Measurements from ENCODE around the gene GPC3. TPM values are rescaled to one million over a fixed set of nuclear protein-coding genes. Genes with fewer than 3 reads are reported as not detected.

Gene GPC3
- total and polyA plus RNA-seq, 2 of the 4 experiments (the other 2 are of a cell fraction), result not detected

DNA sequence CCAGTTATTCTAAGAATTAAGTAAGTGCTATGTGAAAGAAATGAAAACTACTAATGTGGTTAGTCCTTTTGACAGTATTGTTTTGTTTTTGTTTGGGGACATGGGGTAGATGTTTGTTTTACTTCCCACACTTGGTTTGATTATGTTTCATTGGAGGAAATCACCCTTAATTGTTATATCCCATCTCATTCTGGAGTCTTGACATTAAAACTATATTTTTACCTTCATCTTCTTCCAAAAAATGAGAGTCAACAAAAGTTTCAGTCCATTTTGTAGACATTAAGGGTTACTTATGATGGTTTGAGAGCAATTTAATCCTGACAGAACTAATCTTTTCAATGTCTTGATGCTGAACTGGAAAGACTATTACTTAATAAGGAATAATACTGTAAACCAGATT, 108.7 kb downstream of the GPC3 start:
- dilution Hi-C loops (cut with HindIII; ENCODE audit: low sequenced_read_pairs, unreplicated experiment), result no loop called here
- Histone ChIP-seq H4K8ac (ENCODE audit: low read depth in 2 of 2, low read length in 2 of 2) (no peak overlapping the region), H3K27me3 (ENCODE audit: control insufficient read depth, insufficient read depth, low read length) (no peaks in the 10 kb centered on the region; the same call in 1 of the 2 replicates), H3K4me1 (ENCODE audit: control insufficient read depth, insufficient read depth, low read length) (no peaks in the 10 kb centered on the region), H3K14ac (replicated peaks; ENCODE audit: low read depth, low read length) (no peak overlapping the region), H2AFZ (replicated peaks; ENCODE audit: low read length, poor library complexity) (no peak overlapping the region), H2BK20ac (ENCODE audit: low read depth, low read length) (no peak overlapping the region), H3K36me3 (ENCODE audit: control insufficient read depth, insufficient read depth, low read length) (no peaks in the 10 kb centered on the region), H4K91ac (ENCODE audit: insufficient read depth, low read depth, low read length) (no peak overlapping the region), H3K9me1 (ENCODE audit: insufficient read depth, low read length) (no peaks in the 10 kb centered on the region), H3K18ac (ENCODE audit: low read depth, low read length) (no peak overlapping the region), H3K56ac (ENCODE audit: extremely low read depth, insufficient read depth, low read length) (no peak overlapping the region), H3K9me3 (ENCODE audit: control insufficient read depth, insufficient read depth, low read length) (no peaks in the 10 kb centered on the region), H3K4me2 (ENCODE audit: low read depth, low read length) (no peak overlapping the region), H4K5ac (ENCODE audit: low read depth, low read length) (no peak overlapping the region), H3K9ac (ENCODE audit: low read depth, low read length) (no peak overlapping the region), H2AK5ac (ENCODE audit: low read depth, low read length) (no peak overlapping the region), H2AK9ac (replicated peaks; ENCODE audit: low read depth, low read length, poor library complexity) (no peak overlapping the region), H3K79me1 (ENCODE audit: low read depth in 1 of 2, low read length in 2 of 2) (no peaks in the 10 kb centered on the region), H3K4ac (ENCODE audit: low read depth, low read length) (no peak overlapping the region), H2BK5ac (ENCODE audit: low read depth, low read length, poor library complexity, severe bottlenecking) (no peak overlapping the region), H3K4me3 (ENCODE audit: insufficient read depth, low read depth, low read length) (no peak overlapping the region), H3K27ac (ENCODE audit: insufficient read depth, low read length) (no peak overlapping the region), H4K20me1 (ENCODE audit: insufficient read depth, low read length) (no peaks in the 10 kb centered on the region), H2BK120ac (ENCODE audit: low read depth, low read length) (no peak overlapping the region), H3K23ac (ENCODE audit: low read depth, low read length) (no peak overlapping the region), H2BK15ac (ENCODE audit: low read depth, low read length) (no peak overlapping the region)
- POLR2A ChIA-PET (ENCODE audit: unreplicated experiment), result no interaction called here
- CTCF ChIA-PET, result no interaction called here
- in situ Hi-C loops (cut with MboI; ENCODE audit: low sequenced_read_pairs), result no loop called here
- no peak for TF ChIP-seq NFE2L2 (IDR thresholded peaks at IDR 0.05; ENCODE audit: low read depth, low read length)
- TF ChIP-seq SMC3 (IDR thresholded peaks at IDR 0.05; ENCODE audit: low read depth, low read length), result no peak
- TF ChIP-seq CEBPB (IDR thresholded peaks at IDR 0.05; ENCODE audit: low read depth, low read length), result no peak
- TF ChIP-seq, protein P1, sequence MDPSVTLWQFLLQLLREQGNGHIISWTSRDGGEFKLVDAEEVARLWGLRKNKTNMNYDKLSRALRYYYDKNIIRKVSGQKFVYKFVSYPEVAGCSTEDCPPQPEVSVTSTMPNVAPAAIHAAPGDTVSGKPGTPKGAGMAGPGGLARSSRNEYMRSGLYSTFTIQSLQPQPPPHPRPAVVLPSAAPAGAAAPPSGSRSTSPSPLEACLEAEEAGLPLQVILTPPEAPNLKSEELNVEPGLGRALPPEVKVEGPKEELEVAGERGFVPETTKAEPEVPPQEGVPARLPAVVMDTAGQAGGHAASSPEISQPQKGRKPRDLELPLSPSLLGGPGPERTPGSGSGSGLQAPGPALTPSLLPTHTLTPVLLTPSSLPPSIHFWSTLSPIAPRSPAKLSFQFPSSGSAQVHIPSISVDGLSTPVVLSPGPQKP (IDR thresholded peaks at IDR 0.05; ENCODE audit: borderline replicate concordance, low read depth, low read length), result no peak
- TF ChIP-seq RFX5 (IDR thresholded peaks at IDR 0.05; ENCODE audit: low read depth, low read length), result no peak
- no peak for TF ChIP-seq MAZ (IDR thresholded peaks at IDR 0.05; ENCODE audit: borderline replicate concordance, low read depth, low read length)
- no peak for TF ChIP-seq MXI1 (IDR thresholded peaks at IDR 0.05; ENCODE audit: borderline replicate concordance, low read depth, low read length)
- no peak for TF ChIP-seq CHD1 (IDR thresholded peaks at IDR 0.05; ENCODE audit: low read depth, low read length)
- no peak for TF ChIP-seq FOS (IDR thresholded peaks at IDR 0.05; ENCODE audit: low read depth, low read length)
- ATAC-seq (ENCODE audit: low read depth) (no peak), DNase-seq (no peak)
- intact Hi-C loops (cut with micrococcal nuclease), result no loop called here
- no TSS peak for BruUV-seq (replicated peaks)

Data from IMR-90 (cell line).